Retina (tissue), 1 donor: ENCODE data around the gene PIK3R6.

Source experiments
- DNase-seq: peaks from one replicate; pipeline ENCODE4 v3.0.0-alpha.2; 2016

PIK3R6 gene

GRCh38 chr17:8789743-8790142 lies 77.7 kb downstream of the PIK3R6 start:
- DNase-seq, result no peak

DNA sequence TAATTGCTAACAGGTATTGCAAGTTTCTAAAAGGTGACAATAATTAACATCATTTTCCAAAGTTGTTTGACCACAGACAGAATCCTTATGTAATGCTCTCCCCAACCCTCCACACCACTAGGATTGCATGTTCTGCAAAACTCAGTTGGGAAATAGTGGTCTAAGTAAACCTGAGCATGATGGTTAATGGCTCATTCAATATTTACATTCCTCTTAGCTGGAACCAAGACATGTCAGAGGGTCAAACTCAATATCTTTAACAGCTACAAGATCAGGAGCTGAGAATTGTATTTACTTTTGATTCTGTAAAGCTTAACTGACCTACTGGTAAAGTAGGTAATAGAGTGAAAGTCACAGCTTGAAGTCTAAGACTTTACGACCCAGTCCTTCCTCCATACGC lies 78.5 kb downstream of the PIK3R6 start:
- DNase-seq, result no peak

- peak; percentile 87 for DNase-seq
Observed at GRCh38 chr17:8785547-8786413, 81.7 kb downstream of the PIK3R6 start.

DNA sequence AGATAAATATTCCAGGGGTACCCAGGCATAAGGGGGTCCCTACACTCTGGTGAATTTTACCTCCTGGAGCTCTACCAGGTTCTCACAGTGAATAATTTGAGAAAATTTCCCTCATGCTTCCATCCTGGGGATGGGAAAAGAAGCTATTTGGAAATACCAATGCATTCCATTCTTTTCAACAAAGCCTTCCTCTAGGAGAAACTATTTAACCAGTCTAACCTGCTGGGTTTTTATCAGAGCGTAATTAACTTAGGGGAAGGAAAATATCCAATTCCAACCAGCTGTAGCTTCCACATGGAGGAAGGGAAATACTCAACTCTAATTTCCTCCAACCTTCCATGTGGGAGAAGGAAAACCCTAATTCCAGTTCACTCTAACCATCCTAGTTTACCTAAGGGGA lies 85.3 kb downstream of the PIK3R6 start:
- no peak for DNase-seq

DNA sequence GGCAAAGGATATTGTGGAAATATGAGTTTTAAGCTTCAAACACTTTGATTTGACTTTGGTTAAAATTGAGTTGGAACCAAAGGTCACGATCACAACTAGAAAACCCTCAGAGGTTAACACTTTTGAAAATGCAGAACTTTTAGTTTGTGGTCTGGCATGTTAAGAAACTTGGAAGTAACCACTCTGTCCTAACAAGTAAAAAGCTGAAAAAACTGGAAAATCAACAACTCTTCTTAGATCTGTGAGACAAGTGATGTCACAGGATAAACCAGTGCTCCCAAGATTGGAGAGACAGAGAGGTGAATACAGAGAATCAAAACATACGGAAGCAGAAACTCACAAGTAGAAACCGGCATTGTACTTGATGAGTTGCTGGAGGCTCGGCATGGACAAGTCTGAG lies 85.7 kb downstream of the PIK3R6 start:
- no peak for DNase-seq

GRCh38 chr17:8776881-8777280 lies 90.6 kb downstream of the PIK3R6 start:
- DNase-seq, result no peak

DNA sequence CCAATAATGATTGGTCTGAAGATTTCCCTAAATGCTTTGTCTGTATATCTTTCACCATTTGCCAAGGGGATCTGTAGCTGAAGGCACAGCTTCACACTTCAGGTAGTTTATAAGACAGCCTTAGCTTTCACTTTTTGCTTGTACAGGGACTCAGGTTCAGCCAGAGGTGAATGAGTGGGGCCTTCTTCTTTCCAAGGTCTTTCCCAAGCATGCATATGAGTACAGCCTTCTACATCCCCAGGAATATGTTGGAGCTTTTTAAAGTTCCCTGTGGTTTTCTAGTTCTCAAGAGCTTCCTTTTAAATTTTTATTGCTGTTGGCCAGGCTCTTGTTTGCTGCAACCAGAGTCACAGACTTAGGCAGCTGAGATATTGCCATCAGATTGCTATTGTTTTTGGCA lies 91.2 kb downstream of the PIK3R6 start:
- DNase-seq, result no peak

DNA sequence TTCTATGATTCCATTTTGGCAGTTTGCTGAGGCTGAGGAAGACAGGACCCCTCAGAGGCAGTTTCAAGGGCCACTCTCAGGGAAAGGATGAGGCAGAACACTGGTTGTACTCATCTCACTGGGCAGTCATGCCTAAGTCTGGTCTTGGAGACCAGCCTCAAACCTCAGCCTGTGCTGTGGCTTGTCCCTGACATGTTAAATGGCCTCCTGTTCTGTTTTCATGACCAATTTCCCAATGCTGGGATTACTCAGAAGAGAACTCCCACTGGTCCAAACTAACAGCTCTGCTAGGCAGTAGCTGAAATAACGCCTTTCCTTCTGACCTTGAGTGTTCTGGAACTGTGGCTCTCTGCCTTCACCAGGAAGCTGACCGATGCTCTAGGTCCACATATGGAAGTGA lies 100.7 kb downstream of the PIK3R6 start:
- no peak for DNase-seq

DNA sequence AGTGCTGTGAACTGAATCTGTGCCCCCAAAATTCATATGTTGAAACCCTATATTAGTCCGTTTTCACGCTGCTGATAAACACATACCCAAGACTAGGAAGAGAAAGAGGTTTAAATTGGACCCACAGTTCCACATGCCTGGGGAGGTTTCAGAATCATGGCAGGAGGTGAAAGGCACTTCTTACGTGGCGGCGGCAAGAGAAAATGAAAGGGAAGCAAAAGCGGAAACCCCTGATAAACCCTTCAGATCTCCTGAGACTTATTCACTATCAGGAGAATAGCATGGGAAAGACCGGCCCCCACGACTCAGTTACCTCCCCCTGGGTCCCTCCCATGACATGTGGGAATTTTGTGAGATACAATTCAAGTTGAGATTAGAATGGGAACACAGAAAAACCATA lies 105.5 kb downstream of the PIK3R6 start:
- DNase-seq, result no peak

- DNase-seq, result no peak
Observed at GRCh38 chr17:8758137-8758596, 109.3 kb downstream of the PIK3R6 start, which contains the start of gene SPDYE4. Gene SPDYE4 (minus strand): TSS chr17:8758546. CDS start chr17:8758382, 164 bp downstream.

GRCh38 chr17:8757189-8757588 lies 110.3 kb downstream of the PIK3R6 start:
- DNase-seq, result no peak

GRCh38 chr17:8755590-8756255 lies 111.8 kb downstream of the PIK3R6 start:
- no peak for DNase-seq

GRCh38 chr17:8754890-8755289 lies 112.6 kb downstream of the PIK3R6 start:
- DNase-seq, result no peak

DNA sequence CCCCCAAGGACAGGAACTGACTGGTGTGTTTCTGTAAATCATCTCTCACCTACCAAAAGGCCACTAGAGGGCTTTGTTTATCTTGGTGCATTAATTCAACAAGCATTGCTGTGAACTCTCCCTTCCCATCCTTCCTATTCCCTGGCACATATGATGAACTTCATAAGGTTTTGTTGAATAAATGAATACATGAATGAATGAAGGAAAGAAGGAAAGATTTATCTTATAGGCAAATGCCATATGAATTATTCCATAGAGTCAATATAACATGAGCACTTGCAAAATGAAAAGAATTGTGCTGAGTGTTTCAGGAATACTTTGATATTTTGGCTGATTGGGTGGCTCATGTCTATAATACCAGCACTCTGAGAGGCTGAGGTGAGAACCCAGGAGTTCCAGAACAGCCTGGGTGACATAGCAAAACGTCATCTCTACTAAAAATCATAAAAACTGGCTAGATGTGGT lies 113.5 kb downstream of the PIK3R6 start:
- no peak for DNase-seq

DNA sequence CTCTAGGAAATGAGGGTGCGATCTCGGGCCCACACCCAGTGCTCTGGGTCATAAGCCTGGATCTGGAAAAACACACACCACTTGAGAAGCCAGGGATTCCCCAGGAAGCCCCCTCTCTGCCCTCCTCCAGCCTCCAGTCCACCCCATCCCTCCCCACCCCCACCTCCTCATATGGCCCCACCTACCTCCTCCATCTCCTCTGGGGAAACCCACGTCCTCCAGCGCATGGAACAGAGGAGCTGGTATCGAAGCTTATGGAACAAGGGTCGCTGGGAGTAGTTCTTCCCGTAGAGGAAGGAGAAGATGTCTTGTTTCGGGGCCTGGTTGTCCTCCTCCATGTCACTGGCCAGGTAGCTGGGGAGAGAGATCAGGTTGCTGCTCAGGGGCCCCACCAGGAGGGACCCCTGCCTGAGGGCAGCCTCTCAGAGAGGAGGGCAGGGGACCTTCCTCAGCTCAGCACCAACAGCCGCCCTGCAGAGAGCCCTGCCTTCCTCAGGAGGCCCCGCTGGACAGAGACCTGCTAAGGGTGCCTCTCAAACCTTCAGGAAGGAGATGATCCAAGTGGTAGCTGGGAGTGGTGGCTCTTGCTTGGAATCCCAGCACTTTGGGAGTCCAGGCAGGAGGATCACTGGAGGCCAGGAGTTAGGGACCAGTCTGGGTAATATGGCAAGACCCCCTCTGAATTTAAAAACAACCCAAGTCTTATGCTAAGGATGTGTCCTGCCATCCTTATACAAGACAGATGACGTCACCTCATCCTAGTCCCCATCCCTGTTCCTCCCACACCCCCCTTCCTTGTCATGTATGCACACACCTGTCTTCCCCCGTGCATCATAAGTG lies 114.1 kb downstream of the PIK3R6 start:
- no peak for DNase-seq
